GM23338 (cell line): ENCODE results near the gene TMEM167B. TPM values are rescaled to one million over a fixed set of nuclear protein-coding genes. Genes with fewer than 3 reads are reported as not detected.

ENCODE experiments used
- ATAC-seq: fragments of 200-7000 bp; cut with Tn5 transposase; 3 replicates; pipeline ENCODE4 v1.9.1; 2020
- DNase-seq: peaks from one replicate; pipeline ENCODE4 v3.0.0-alpha.2; 2015; ENCODE audit warnings: low spot score
- H2AFZ ChIP-seq: fragments of 200-600 bp; sonication (generic); 2 replicates; pipeline ENCODE4 v1.8.0; 2016; ENCODE audit warnings: antibody characterized with exemption, mild to moderate bottlenecking, moderate library complexity
- H3F3A ChIP-seq: fragments of 200-600 bp; sonication (generic); replicated peaks from 2 replicates; pipeline ENCODE4 v1.8.0; 2017; ENCODE audit warnings: antibody characterized with exemption, mixed run types, low read depth
- H3K27ac ChIP-seq: fragments of 200-600 bp; sonication (generic); 2 replicates; pipeline ENCODE4 v1.6.1; 2016; ENCODE audit warnings: low read depth
- H3K27me3 ChIP-seq: fragments of 200-600 bp; sonication (generic); 2 replicates; pipeline ENCODE4 v1.8.0; 2016; ENCODE audit warnings: mild to moderate bottlenecking, mixed run types, moderate library complexity; ENCODE audit not compliant: insufficient read depth
- H3K36me3 ChIP-seq: fragments of 200-600 bp; sonication (generic); 2 replicates; pipeline ENCODE4 v1.8.0; 2016; ENCODE audit warnings: mild to moderate bottlenecking; ENCODE audit not compliant: insufficient read depth
- H3K4me1 ChIP-seq: fragments of 200-600 bp; sonication (generic); 2 replicates; pipeline ENCODE4 v1.8.0; 2016; ENCODE audit warnings: mild to moderate bottlenecking, moderate library complexity; ENCODE audit not compliant: insufficient read depth
- H3K4me2 ChIP-seq: fragments of 200-600 bp; sonication (generic); 2 replicates; pipeline ENCODE4 v1.7.1; 2017; ENCODE audit warnings: mixed run types
- H3K4me3 ChIP-seq: fragments of 200-600 bp; sonication (generic); 2 replicates; pipeline ENCODE4 v1.6.1; 2016; ENCODE audit warnings: mixed run types
- H3K79me2 ChIP-seq: fragments of 200-600 bp; sonication (generic); replicated peaks from 2 replicates; pipeline ENCODE4 v1.8.0; 2017; ENCODE audit warnings: mild to moderate bottlenecking; ENCODE audit not compliant: insufficient read depth
- H3K9me2 ChIP-seq: fragments of 200-600 bp; sonication (generic); 2 replicates; pipeline ENCODE4 v1.8.0; 2017; ENCODE audit not compliant: insufficient read depth
- H4K20me1 ChIP-seq: fragments of 200-600 bp; sonication (generic); replicated peaks from 2 replicates; pipeline ENCODE4 v1.8.0; 2017; ENCODE audit warnings: mild to moderate bottlenecking; ENCODE audit not compliant: insufficient read depth
- H3K27ac Mint-ChIP-seq: 2 replicates; pipeline ENCODE4 v1.8.0; 2020; ENCODE audit warnings: inconsistent platforms, mild to moderate bottlenecking, moderate library complexity, mixed read lengths
- H3K27me3 Mint-ChIP-seq: 3 replicates; pipeline ENCODE4 v1.8.0; 2022; ENCODE audit warnings: low read depth, mild to moderate bottlenecking, moderate library complexity, mixed read lengths, inconsistent platforms; ENCODE audit not compliant: insufficient read depth, poor library complexity
- H3K36me3 Mint-ChIP-seq: 3 replicates; pipeline ENCODE4 v1.8.0; 2021; ENCODE audit warnings: low read depth, mild to moderate bottlenecking, inconsistent platforms, moderate library complexity, mixed read lengths
- H3K4me1 Mint-ChIP-seq: 3 replicates; pipeline ENCODE4 v1.8.0; 2020; ENCODE audit warnings: mild to moderate bottlenecking, inconsistent platforms, mixed read lengths
- H3K4me3 Mint-ChIP-seq: 3 replicates; pipeline ENCODE4 v1.8.0; 2021; ENCODE audit warnings: moderate library complexity, mild to moderate bottlenecking, inconsistent platforms, mixed read lengths
- H3K9me3 Mint-ChIP-seq: 3 replicates; pipeline ENCODE4 v1.8.0; 2020; ENCODE audit warnings: moderate library complexity, mild to moderate bottlenecking, inconsistent platforms, mixed read lengths
- CREB1 ChIP-seq: fragments of 250-450 bp; sonication (Bioruptor Pico); IDR thresholded peaks from 2 replicates; pipeline ENCODE4 v1.5.0; 2020; ENCODE audit warnings: low read depth, mild to moderate bottlenecking, moderate library complexity
- CTCF ChIP-seq, 2 experiments: fragments of 200-600 bp in 1 of 2; sonication (generic) in 1 of 2; conservative IDR thresholded peaks; 2 replicates each; pipeline versions ENCODE4 v1.5.1 to v1.6.1; 2016 to 2017; ENCODE audit warnings: antibody characterized with exemption in 2 of 2, low read depth in 2 of 2, mild to moderate bottlenecking in 2 of 2, moderate library complexity in 1 of 2
- ETS1 ChIP-seq: IDR thresholded peaks from 2 replicates; pipeline ENCODE4 v1.6.1; 2016; ENCODE audit warnings: antibody characterized with exemption
- EZH2 ChIP-seq: fragments of 200-600 bp; sonication (generic); IDR thresholded peaks from one replicate; pipeline ENCODE4 v1.8.0; 2017; ENCODE audit warnings: antibody characterized with exemption, mild to moderate bottlenecking, low read depth; ENCODE audit not compliant: unreplicated experiment
- EZH2phosphoT487 ChIP-seq: fragments of 200-600 bp; sonication (generic); IDR thresholded peaks from one replicate; pipeline ENCODE4 v1.8.1; 2018; ENCODE audit warnings: antibody characterized with exemption; ENCODE audit not compliant: unreplicated experiment
- JUNB ChIP-seq: IDR thresholded peaks from one replicate; pipeline ENCODE4 v1.6.1; 2016; ENCODE audit warnings: antibody characterized with exemption; ENCODE audit not compliant: unreplicated experiment
- NANOG ChIP-seq: IDR thresholded peaks from 2 replicates; pipeline ENCODE4 v1.6.1; 2016; ENCODE audit warnings: antibody characterized with exemption, borderline replicate concordance
- POLR2AphosphoS5 ChIP-seq: IDR thresholded peaks from 2 replicates; pipeline ENCODE4 v1.6.1; 2016; ENCODE audit warnings: antibody characterized with exemption, low read depth
- REST ChIP-seq: IDR thresholded peaks from one replicate; pipeline ENCODE4 v1.6.1; 2018; ENCODE audit warnings: antibody characterized with exemption; ENCODE audit not compliant: unreplicated experiment
- STAT1 ChIP-seq: IDR thresholded peaks from one replicate; pipeline ENCODE4 v1.6.1; 2016; ENCODE audit warnings: antibody characterized with exemption; ENCODE audit not compliant: unreplicated experiment
- ZNF114 ChIP-seq: fragments of 250-450 bp; sonication (Bioruptor Pico); IDR thresholded peaks from 2 replicates; pipeline ENCODE4 v1.5.0; 2020; ENCODE audit warnings: mild to moderate bottlenecking, moderate library complexity
- ZNF331 ChIP-seq: fragments of 250-450 bp; sonication (Bioruptor Pico); IDR thresholded peaks from 2 replicates; pipeline ENCODE4 v1.5.0; 2020; ENCODE audit warnings: low read depth, mild to moderate bottlenecking, moderate library complexity
- ZNF462 ChIP-seq: fragments of 250-450 bp; sonication (Bioruptor Pico); IDR thresholded peaks from 2 replicates; pipeline ENCODE4 v1.5.0; 2020; ENCODE audit warnings: mild to moderate bottlenecking, moderate library complexity
- polyA plus RNA-seq: library from polyadenylated mRNA; unstranded; fragments of >200 nt; fragmentation: Nextera tagmentation; extraction: Ambion mirVana; gene quantifications from 2 replicates; pipeline ENCODE4 v1.2.1, GENCODE V29; 2016
- total RNA-seq: library from RNA; depleted of rRNA; stranded (reverse); fragments of >200 nt; shearing (Covaris generic); gene quantifications from 2 replicates; pipeline ENCODE4 v1.2.3, GENCODE V29; 2014

The TMEM167B gene
- total and polyA plus RNA-seq, 2 experiments from 2014 or later = 9.8 to 10.7 TPM

GRCh38 chr1:109040989-109041620, 49.5 kb upstream of the TMEM167B start:
- Mint-ChIP-seq H3K4me3 (peak overlapping the region; percentile 89), H3K9me3 (no peaks in the 10 kb centered on the region), H3K27me3 (no peaks in the 10 kb centered on the region), H3K36me3 (no peaks in the 10 kb centered on the region; the same call in 2 of the 3 replicates), H3K27ac (no peak overlapping the region), H3K4me1 (peaks cover 14% of the 10 kb centered on the region)
- peaks cover 6% of the 10 kb centered on the region; the same call in 1 of the 2 replicates for H3F3A ChIP-seq
- H3K27ac ChIP-seq = no peak overlapping the region
- no peaks in the 10 kb centered on the region for H3K9me2 ChIP-seq
- H3K36me3 ChIP-seq = no peaks in the 10 kb centered on the region
- H3K27me3 ChIP-seq = no peaks in the 10 kb centered on the region
- H3K4me3 ChIP-seq = peak overlapping the region; percentile 97
- peaks cover 9% of the 10 kb centered on the region for H3K4me1 ChIP-seq
- peaks cover 32% of the 10 kb centered on the region for H3K79me2 ChIP-seq
- DNase-seq = peak; percentile 67
- peak; percentile 54 for ATAC-seq
- H2AFZ ChIP-seq = peak overlapping the region; percentile 87
- TF ChIP-seq EZH2 = no peak
- TF ChIP-seq CREB1 (CRISPR knock-in tag) = no peak
- TF ChIP-seq ZNF114 (CRISPR knock-in tag) = no peak
- no peak for TF ChIP-seq ZNF331 (CRISPR knock-in tag)
- no peak for TF ChIP-seq ETS1
- TF ChIP-seq ZNF462 (CRISPR knock-in tag) = no peak
- no peak for TF ChIP-seq EZH2phosphoT487
- no peak for TF ChIP-seq STAT1
- TF ChIP-seq REST = no peak
- no peak for TF ChIP-seq CTCF (conservative IDR thresholded peaks at IDR 0.05; ENCODE audit: low read depth in 2 of 2)
- TF ChIP-seq JUNB = no peak
- TF ChIP-seq POLR2AphosphoS5 = no peak
- TF ChIP-seq NANOG = no peak
- H4K20me1 ChIP-seq = no peaks in the 10 kb centered on the region
- peak overlapping the region; percentile 90 for H3K4me2 ChIP-seq
